ENCODE results near the gene RPS19.
A peak's percentile ranks its signal among the peaks of the same experiment; 100 is the strongest.

Gene RPS19

DNA sequence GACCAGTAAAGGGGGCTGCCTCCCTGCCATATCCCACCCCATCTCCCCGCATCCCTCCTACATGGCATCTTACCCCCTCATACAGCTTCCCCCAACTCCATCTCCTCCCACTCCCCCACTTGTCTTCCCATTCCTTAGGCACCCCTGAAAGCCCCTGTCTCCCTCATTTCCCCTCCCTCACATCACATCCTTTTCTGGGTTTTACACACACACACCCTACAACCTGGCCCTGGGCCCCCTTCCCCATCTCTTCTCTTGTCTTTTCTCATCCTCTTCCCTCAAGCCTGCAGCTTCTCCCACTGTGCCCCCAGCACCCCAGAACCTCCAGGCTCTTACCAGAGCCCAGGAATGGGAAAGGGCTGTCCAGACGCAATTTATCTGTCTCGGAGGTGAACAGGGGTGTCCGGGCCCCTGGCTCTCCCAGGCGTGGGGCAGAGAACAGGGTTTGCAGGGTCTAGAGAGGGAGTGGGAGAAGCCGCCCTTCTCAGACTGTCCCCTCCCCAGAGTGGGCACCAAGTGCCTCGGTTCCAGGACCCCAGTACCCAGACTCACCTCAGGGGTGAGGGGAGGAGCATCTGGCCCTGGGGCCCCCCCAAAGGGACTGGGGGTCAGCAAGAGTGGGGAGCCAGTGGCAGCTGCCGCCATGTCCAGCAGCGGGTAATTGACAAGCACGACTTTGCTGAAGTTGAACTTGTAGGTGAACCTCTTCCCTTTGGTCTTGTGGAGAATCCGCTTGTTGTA, 48.8 kb downstream of the RPS19 start:
- Histone ChIP-seq H3K36me3 (ENCODE audit: insufficient read depth, insufficient read length, low read length) (peaks cover 27% of the 10 kb centered on the region), H3K9ac (ENCODE audit: insufficient read length, low read depth) (no peak overlapping the region), H3K27me3 (ENCODE audit: insufficient read depth, insufficient read length) (peaks cover 41% of the 10 kb centered on the region), H3K9me3 (ENCODE audit: insufficient read depth, low read length) (no peaks in the 10 kb centered on the region), H3K4me3 (ENCODE audit: insufficient read length, low read depth) (no peak overlapping the region), H3K4me1 (ENCODE audit: insufficient read depth, insufficient read length) (peaks cover 10% of the 10 kb centered on the region)
- DNase-seq (ENCODE audit: low read depth, low spot score) = no peak
- TF ChIP-seq ZNF274 (IDR thresholded peaks at IDR 0.05; ENCODE audit: low read depth, low read length) (no peak), SUZ12 (IDR thresholded peaks at IDR 0.05; ENCODE audit: extremely low read depth, insufficient read depth, insufficient read length) (no peak), YY1 (IDR thresholded peaks at IDR 0.05; ENCODE audit: insufficient read depth, insufficient read length) (no peak)

DNA sequence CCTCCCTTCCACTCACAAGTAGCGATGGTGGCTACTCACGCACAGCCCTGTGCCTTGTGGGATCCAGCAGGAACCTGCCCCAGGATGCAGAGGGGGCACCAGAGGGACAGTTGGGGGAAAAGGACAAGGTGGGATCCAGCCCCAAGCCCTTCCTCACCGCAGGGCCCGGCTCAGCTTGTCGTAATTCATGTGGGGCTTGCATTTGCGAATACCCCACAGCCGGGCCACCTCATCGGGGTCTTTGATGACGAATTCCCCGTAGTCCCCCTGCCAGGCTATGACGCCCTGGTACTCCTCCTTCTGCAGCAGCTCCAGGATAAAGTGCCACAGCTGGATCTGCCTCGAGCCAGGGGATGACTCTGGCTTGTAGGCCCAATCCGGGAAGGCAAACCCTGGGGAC, 49.7 kb downstream of the RPS19 start:
- peaks cover 19% of the 10 kb centered on the region for H3K36me3 ChIP-seq (ENCODE audit: insufficient read depth, insufficient read length, low read length)
- peaks cover 10% of the 10 kb centered on the region for H3K4me1 ChIP-seq (ENCODE audit: insufficient read depth, insufficient read length)
- no peak overlapping the region for H3K9ac ChIP-seq (ENCODE audit: insufficient read length, low read depth)
- H3K27me3 ChIP-seq (ENCODE audit: insufficient read depth, insufficient read length) = peaks cover 48% of the 10 kb centered on the region
- TF ChIP-seq SUZ12 (IDR thresholded peaks at IDR 0.05; ENCODE audit: extremely low read depth, insufficient read depth, insufficient read length) = no peak
- no peak for TF ChIP-seq ZNF274 (IDR thresholded peaks at IDR 0.05; ENCODE audit: low read depth, low read length)
- TF ChIP-seq YY1 (IDR thresholded peaks at IDR 0.05; ENCODE audit: insufficient read depth, insufficient read length) = no peak
- DNase-seq (ENCODE audit: low read depth, low spot score) = no peak
- H3K4me3 ChIP-seq (ENCODE audit: insufficient read length, low read depth) = no peak overlapping the region
- no peaks in the 10 kb centered on the region for H3K9me3 ChIP-seq (ENCODE audit: insufficient read depth, low read length)

DNA sequence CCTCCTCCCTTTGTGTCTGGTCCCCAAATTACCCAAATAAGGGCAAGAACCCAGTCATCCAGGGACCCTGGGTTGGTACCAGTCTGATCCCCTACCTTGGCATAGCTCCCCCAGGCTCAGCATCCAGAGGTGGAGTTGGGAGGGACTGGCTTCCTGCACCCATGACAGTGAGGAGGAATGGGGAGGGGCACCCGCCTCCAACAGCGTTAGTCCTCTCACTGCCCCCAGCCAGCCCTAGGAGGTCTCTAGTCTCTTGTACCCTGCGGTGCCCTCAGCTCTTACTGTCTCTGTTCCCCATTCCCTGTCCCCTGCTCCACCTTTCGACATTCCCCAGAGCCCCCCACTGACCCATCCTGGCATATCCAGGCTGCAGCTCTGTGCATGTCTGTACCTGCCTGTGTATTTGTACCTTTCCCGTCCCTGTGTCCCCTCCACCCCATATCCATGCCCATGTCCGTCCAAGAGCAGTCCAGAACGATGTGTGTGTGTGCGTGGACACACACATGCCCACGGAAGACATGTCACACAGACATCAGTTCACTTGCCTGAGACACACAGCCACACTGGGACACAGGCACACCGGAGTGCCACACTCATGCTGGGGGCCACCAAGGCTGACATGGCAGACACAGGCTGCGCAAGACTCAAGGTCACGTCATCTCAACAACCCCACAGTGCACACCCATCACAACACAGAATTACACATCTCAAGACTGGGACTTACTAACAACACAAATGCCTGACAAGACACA, 50.4 kb downstream of the RPS19 start:
- Histone ChIP-seq H3K36me3 (ENCODE audit: insufficient read depth, insufficient read length, low read length) (peaks cover 12% of the 10 kb centered on the region), H3K9me3 (ENCODE audit: insufficient read depth, low read length) (no peaks in the 10 kb centered on the region), H3K9ac (ENCODE audit: insufficient read length, low read depth) (peak overlapping the region; percentile 21), H3K4me1 (ENCODE audit: insufficient read depth, insufficient read length) (peaks cover 10% of the 10 kb centered on the region), H3K27me3 (ENCODE audit: insufficient read depth, insufficient read length) (peaks cover 55% of the 10 kb centered on the region), H3K4me3 (ENCODE audit: insufficient read length, low read depth) (no peak overlapping the region)
- no peak for TF ChIP-seq YY1 (IDR thresholded peaks at IDR 0.05; ENCODE audit: insufficient read depth, insufficient read length)
- no peak for TF ChIP-seq SUZ12 (IDR thresholded peaks at IDR 0.05; ENCODE audit: extremely low read depth, insufficient read depth, insufficient read length)
- TF ChIP-seq ZNF274 (IDR thresholded peaks at IDR 0.05; ENCODE audit: low read depth, low read length) = no peak
- DNase-seq (ENCODE audit: low read depth, low spot score) = no peak

DNA sequence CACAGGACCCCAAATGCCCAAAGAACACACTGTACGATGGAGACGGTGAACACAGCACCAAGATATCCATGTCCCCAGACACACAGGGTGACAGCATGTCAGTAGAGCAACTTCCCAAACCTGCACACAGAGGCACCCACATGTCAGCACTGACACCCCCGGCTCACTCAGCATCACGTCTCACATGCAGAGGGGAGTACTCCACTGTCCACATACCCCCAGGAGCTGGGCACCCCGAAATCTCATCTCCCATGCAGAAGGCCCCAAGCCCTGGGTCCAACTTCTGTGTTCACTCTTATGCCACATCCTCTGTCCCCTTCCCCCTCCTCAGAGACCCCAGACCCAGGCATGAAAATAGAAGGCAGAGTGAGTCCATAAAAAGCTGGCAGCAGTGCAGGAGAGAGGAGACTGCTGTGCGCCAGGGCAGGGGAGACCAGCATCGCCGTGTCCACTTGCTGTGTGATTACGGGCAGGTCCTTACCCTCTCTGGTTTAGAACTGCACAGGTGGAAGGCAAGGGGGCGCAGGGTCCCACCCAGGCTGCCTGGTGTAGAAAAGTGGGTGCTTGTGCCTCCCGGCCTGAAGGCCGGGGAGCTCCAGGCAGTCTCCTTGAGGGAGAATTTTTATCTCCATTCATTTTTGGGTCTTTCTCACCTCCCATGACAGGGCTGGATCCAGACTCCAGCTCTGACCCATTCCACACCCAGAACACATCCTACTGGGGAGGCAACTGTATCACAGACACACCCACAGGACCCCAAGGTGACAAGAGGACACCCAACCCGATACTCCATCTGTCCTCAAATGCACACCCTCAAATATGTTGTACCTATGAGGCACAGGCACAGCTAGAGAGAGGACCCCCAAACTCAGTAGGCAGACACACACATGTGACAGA, 51.2 kb downstream of the RPS19 start:
- no peak overlapping the region for H3K4me3 ChIP-seq (ENCODE audit: insufficient read length, low read depth)
- H3K36me3 ChIP-seq (ENCODE audit: insufficient read depth, insufficient read length, low read length) = peaks cover 4% of the 10 kb centered on the region
- H3K4me1 ChIP-seq (ENCODE audit: insufficient read depth, insufficient read length) = peaks cover 8% of the 10 kb centered on the region
- TF ChIP-seq ZNF274 (IDR thresholded peaks at IDR 0.05; ENCODE audit: low read depth, low read length) (no peak), SUZ12 (IDR thresholded peaks at IDR 0.05; ENCODE audit: extremely low read depth, insufficient read depth, insufficient read length) (peak; percentile 5)
- peaks cover 63% of the 10 kb centered on the region for H3K27me3 ChIP-seq (ENCODE audit: insufficient read depth, insufficient read length)
- H3K9me3 ChIP-seq (ENCODE audit: insufficient read depth, low read length) = no peaks in the 10 kb centered on the region
- H3K9ac ChIP-seq (ENCODE audit: insufficient read length, low read depth) = no peak overlapping the region
- DNase-seq (ENCODE audit: low read depth, low spot score) = no peak

DNA sequence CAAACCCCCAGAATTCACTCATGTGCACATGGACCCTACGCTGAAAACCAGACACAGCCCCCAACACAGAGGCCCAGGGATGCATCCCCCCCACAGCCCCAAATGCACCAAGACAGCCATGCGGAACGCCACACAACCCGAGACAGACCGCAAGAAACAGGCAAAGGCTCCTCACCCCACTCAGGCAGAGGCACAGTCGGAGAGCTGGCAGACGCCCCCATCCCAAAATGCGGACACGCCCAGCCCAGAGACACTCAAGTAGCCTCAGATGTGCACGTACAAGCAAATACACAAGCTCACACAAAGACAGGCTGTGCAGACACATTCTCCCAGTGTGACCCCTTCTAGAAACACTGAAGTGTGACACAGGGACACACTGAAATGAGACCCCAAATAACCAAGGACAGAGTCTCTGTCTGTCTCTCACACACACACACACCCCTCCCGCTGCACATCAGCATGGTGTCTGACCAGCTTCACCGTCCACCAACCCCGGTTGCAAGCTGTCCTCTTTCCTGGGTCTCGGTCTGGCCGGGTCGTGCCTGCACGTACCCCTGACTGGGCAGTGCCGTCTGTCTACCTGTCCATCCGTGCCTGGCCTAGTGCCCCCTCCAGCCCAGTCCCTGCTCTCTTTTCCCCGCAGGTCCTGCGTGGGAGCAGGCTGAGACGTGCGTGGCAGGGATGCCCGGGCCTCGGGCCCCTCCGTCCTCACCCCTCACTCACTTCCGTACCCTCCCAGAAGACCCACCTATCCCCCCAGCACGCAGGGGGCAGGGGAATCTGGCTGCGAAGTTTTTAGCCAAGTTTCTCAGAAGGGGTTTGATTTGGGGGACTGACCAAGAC, 52.1 kb downstream of the RPS19 start:
- H3K9ac ChIP-seq (ENCODE audit: insufficient read length, low read depth) = peak overlapping the region; percentile 42
- no peak for DNase-seq (ENCODE audit: low read depth, low spot score)
- H3K9me3 ChIP-seq (ENCODE audit: insufficient read depth, low read length) = no peaks in the 10 kb centered on the region
- H3K4me1 ChIP-seq (ENCODE audit: insufficient read depth, insufficient read length) = peaks cover 8% of the 10 kb centered on the region
- TF ChIP-seq ZNF274 (IDR thresholded peaks at IDR 0.05; ENCODE audit: low read depth, low read length) (no peak), YY1 (IDR thresholded peaks at IDR 0.05; ENCODE audit: insufficient read depth, insufficient read length) (no peak), SUZ12 (IDR thresholded peaks at IDR 0.05; ENCODE audit: extremely low read depth, insufficient read depth, insufficient read length) (no peak)
- peaks cover 71% of the 10 kb centered on the region for H3K27me3 ChIP-seq (ENCODE audit: insufficient read depth, insufficient read length)
- peaks cover under 1% of the 10 kb centered on the region for H3K36me3 ChIP-seq (ENCODE audit: insufficient read depth, insufficient read length, low read length)
- H3K4me3 ChIP-seq (ENCODE audit: insufficient read length, low read depth) = no peak overlapping the region

DNA sequence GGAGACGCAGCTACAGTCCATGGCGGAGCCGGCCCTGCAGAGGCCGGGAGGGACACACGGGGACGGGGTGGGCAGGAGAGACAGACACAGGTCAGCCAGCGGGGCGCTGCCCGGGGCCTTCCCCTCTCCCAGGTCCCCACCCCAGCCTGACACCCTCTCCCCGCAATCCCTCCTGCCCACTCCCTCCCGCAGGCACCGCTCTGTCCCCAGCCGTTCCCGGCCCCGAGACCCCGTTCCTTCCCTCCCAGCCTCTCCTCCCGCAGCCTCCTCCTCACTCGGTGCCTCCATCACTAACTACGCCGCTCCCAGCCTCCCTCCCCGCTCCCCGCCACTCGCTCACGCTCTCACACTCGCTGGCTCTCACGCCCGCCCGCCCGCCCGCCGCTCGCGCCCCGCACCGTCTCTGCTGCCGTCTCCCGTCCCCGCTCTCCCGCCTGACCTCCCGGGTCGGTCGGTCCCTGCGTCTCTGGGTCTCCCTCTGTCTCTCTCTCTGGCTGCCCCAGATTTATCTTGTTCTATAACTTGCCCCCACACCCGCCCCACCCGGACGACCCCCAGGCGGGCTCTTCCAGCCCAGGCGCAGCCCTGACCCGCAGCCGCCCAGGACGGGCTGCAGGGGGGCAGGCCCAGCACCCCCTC, 53.0 kb downstream of the RPS19 start:
- H3K27me3 ChIP-seq (ENCODE audit: insufficient read depth, insufficient read length) = peaks cover 75% of the 10 kb centered on the region
- no peak for DNase-seq (ENCODE audit: low read depth, low spot score)
- no peaks in the 10 kb centered on the region for H3K9me3 ChIP-seq (ENCODE audit: insufficient read depth, low read length)
- no peaks in the 10 kb centered on the region for H3K36me3 ChIP-seq (ENCODE audit: insufficient read depth, insufficient read length, low read length)
- peak overlapping the region; percentile 39 for H3K4me3 ChIP-seq (ENCODE audit: insufficient read length, low read depth)
- H3K9ac ChIP-seq (ENCODE audit: insufficient read length, low read depth) = peak overlapping the region; percentile 50
- TF ChIP-seq ZNF274 (IDR thresholded peaks at IDR 0.05; ENCODE audit: low read depth, low read length) (no peak), YY1 (IDR thresholded peaks at IDR 0.05; ENCODE audit: insufficient read depth, insufficient read length) (no peak), SUZ12 (IDR thresholded peaks at IDR 0.05; ENCODE audit: extremely low read depth, insufficient read depth, insufficient read length) (peak; percentile 8)
- H3K4me1 ChIP-seq (ENCODE audit: insufficient read depth, insufficient read length) = peaks cover 8% of the 10 kb centered on the region
